Measurements from ENCODE around the gene TOLLIP. TPM values are rescaled to one million over a fixed set of nuclear protein-coding genes. Genes with fewer than 3 reads are reported as not detected.
"Not testable (repeated sequence)": the region's sequence is repeated elsewhere in the genome, so short reads cannot be mapped to it uniquely, and the experiment has no call there.

TOLLIP gene
- total RNA-seq, 1 experiment from 2014 or later, result 9.9 TPM

- no peak for DNase-seq (ENCODE audit: extremely low read depth, low read depth)
Observed at GRCh38 chr11:1344056-1344635, 34.7 kb upstream of the TOLLIP start.

GRCh38 chr11:1343391-1344055 is 34.1 kb upstream of the TOLLIP start:
- DNase-seq (ENCODE audit: extremely low read depth, low read depth), result no peak

- DNase-seq (ENCODE audit: extremely low read depth, low read depth), result no peak
Observed at GRCh38 chr11:1342946-1343345, 33.5 kb upstream of the TOLLIP start.

- peak; percentile 18 for DNase-seq (ENCODE audit: extremely low read depth, low read depth)
Observed at GRCh38 chr11:1341928-1342524, 32.6 kb upstream of the TOLLIP start.

- DNase-seq (ENCODE audit: extremely low read depth, low read depth), result not testable (repeated sequence)
Observed at GRCh38 chr11:1341226-1341625, 31.8 kb upstream of the TOLLIP start.

GRCh38 chr11:1340111-1340510 is 30.7 kb upstream of the TOLLIP start:
- no peak for DNase-seq (ENCODE audit: extremely low read depth, low read depth)

GRCh38 chr11:1339066-1339675 is 29.7 kb upstream of the TOLLIP start:
- no peak for DNase-seq (ENCODE audit: extremely low read depth, low read depth)

- DNase-seq (ENCODE audit: extremely low read depth, low read depth), result no peak
Observed at GRCh38 chr11:1338201-1339065, 29.0 kb upstream of the TOLLIP start.

GRCh38 chr11:1337647-1338007 is 28.2 kb upstream of the TOLLIP start:
- DNase-seq (ENCODE audit: extremely low read depth, low read depth), result no peak

- DNase-seq (ENCODE audit: extremely low read depth, low read depth), result no peak
Observed at GRCh38 chr11:1336836-1337646, 27.6 kb upstream of the TOLLIP start.

GRCh38 chr11:1335811-1336761 is 26.7 kb upstream of the TOLLIP start:
- DNase-seq (ENCODE audit: extremely low read depth, low read depth), result peak; percentile 78

- no peak for DNase-seq (ENCODE audit: extremely low read depth, low read depth)
Observed at GRCh38 chr11:1335264-1335810, 25.9 kb upstream of the TOLLIP start.

- DNase-seq (ENCODE audit: extremely low read depth, low read depth), result no peak
Observed at GRCh38 chr11:1333860-1334259, 24.4 kb upstream of the TOLLIP start.

- no peak for DNase-seq (ENCODE audit: extremely low read depth, low read depth)
Observed at GRCh38 chr11:1333091-1333772, 23.8 kb upstream of the TOLLIP start.

- DNase-seq (ENCODE audit: extremely low read depth, low read depth), result no peak
Observed at GRCh38 chr11:1330473-1330872, 21.0 kb upstream of the TOLLIP start.

GRCh38 chr11:1327064-1327460 is 17.6 kb upstream of the TOLLIP start:
- DNase-seq (ENCODE audit: extremely low read depth, low read depth), result no peak

GRCh38 chr11:1326435-1327063 is 17.1 kb upstream of the TOLLIP start:
- no peak for DNase-seq (ENCODE audit: extremely low read depth, low read depth)

GRCh38 chr11:1323774-1324173 is 14.3 kb upstream of the TOLLIP start:
- no peak for DNase-seq (ENCODE audit: extremely low read depth, low read depth)
